NCI-H2171 treated with DMSO at 0.1 percent for 48 hours (cell line): ENCODE measurements around the gene COL5A1.

Experiments
- DNase-seq: peaks from one replicate; lab custom pipeline; 2025; lab: John Stamatoyannopoulos, UW

Gene COL5A1

GRCh38 chr9:134892820-134893420 is 251.3 kb downstream of the COL5A1 start:
- no peak for DNase-seq
